CD4-positive, alpha-beta T cell treated with Interferon alpha-2 for 1 hour (primary cell): ENCODE results near the gene SOX21.
A peak's percentile ranks its signal among the peaks of the same experiment; 100 is the strongest.

ENCODE experiments used
- DNase-seq, 2 donors: peaks; one replicate each; pipeline ENCODE4 v3.0.0-alpha.2; 2020 to 2022

SOX21 gene

GRCh38 chr13:94674609-94675348, 37.6 kb downstream of the SOX21 start:
- DNase-seq, result peak; percentile 8 to 42

- DNase-seq, result no peak
These were observed 38.5 kb downstream of the SOX21 start for GRCh38 chr13:94673851-94674250.

GRCh38 chr13:94672400-94672799, 39.9 kb downstream of the SOX21 start:
- DNase-seq, result no peak

GRCh38 chr13:94667190-94667589, 45.2 kb downstream of the SOX21 start:
- no peak for DNase-seq

- no peak for DNase-seq
These were observed 46.3 kb downstream of the SOX21 start for GRCh38 chr13:94666065-94666464.

- DNase-seq, result no peak
These were observed 47.5 kb downstream of the SOX21 start for GRCh38 chr13:94664889-94665288.

GRCh38 chr13:94662274-94662945, 49.9 kb downstream of the SOX21 start:
- DNase-seq, result no peak

GRCh38 chr13:94661406-94661805, 50.9 kb downstream of the SOX21 start:
- no peak for DNase-seq

- no peak for DNase-seq
These were observed 51.5 kb downstream of the SOX21 start for GRCh38 chr13:94660695-94661326.
